GM13977 (cell line): ENCODE data around the gene LRRC43.

Source experiments
- DNase-seq: peaks from one replicate; pipeline ENCODE4 v3.0.0; 2012; ENCODE audit warnings: low spot score
- CTCF ChIP-seq: IDR thresholded peaks from 2 replicates; pipeline ENCODE4 v1.5.1; 2012; ENCODE audit warnings: mild to moderate bottlenecking, control low read depth; ENCODE audit not compliant: insufficient read depth; ENCODE audit errors: extremely low read depth, missing control alignments
- in situ Hi-C: fragments of 300-500 bp; cut with MboI; formaldehyde crosslinking; loops from one replicate; pipeline ENCODE4 v1.12.0; 2022; ENCODE audit warnings: low sequenced_read_pairs, low pct_unique_long_range_greater_than_20kb, mixed read lengths, inconsistent platforms; ENCODE audit not compliant: unreplicated experiment

Gene LRRC43

GRCh38 chr12:122144885-122145284 lies 38.0 kb upstream of the LRRC43 start:
- no peak for TF ChIP-seq CTCF
- no peak for DNase-seq
- in situ Hi-C loops = no loop called here

DNA sequence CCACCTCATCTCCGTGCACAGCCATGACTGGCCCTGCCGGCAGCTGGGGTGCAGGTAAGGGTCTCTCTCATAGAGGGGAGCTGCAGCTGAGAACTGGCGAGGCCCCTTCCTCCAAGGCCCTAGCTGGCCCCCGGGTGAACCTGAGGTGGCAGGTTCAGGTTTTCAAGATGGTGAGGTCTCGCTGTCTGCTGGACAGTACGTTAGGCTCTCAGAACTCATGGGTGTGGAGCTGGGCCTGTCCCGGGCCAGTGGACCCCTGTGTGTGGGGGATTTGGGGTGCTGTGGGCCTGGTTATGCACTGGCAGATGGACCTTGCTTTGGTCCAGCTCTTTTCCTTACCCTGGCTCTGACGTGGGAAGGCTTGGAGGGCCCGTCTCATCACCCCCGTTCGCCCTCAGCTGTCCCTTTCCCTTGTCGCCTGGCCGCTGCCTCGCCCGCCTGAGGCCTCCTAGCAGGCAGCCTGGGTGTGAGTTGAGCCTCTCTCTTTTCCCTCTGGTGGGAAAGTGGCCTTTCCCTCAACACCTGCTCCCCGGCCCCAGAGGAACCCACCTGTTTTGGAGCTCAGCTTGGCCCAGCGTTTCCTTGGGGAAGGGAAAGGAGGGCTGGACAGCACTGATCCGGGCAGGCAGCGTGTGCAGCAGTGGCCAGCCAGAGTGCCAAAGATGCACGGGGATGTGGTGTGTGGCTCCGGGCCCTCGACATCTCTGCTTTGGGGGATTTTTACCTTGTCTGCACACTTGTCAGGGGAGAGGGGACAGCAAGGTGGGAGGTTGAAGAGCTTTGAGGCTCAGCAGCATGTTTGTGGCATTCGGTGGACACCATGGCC lies 37.2 kb upstream of the LRRC43 start:
- no peak for TF ChIP-seq CTCF
- in situ Hi-C loops = no loop called here
- no peak for DNase-seq

GRCh38 chr12:122147514-122148290 lies 35.2 kb upstream of the LRRC43 start:
- TF ChIP-seq CTCF = no peak
- DNase-seq = peak; percentile 6
- in situ Hi-C loops = no loop called here

- in situ Hi-C loops = no loop called here
- TF ChIP-seq CTCF = no peak
- DNase-seq = no peak
These were observed 34.3 kb upstream of the LRRC43 start for GRCh38 chr12:122148657-122149056.

GRCh38 chr12:122150127-122150681 lies 32.7 kb upstream of the LRRC43 start:
- peak; percentile 10 for DNase-seq
- TF ChIP-seq CTCF = no peak
- in situ Hi-C loops = no loop called here

DNA sequence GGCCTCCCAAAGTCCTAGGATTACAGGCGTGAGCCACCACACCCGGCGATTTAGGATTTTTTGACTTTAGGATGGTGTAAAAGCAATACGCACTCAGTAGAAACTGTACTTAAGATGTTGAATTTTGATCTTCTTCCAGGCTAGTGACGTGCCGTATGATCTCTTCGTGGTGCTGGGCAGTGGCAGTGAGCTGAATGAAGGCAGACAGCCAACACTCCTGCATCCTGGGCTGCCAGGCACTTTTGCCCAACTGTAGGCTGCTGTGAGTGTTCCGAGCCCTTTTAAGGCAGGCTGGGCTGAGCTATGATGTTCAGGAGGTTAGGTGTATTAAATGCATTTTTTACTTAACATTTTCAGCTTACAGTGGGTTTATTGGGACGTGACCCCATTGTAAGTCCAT lies 30.2 kb upstream of the LRRC43 start:
- no peak for DNase-seq
- in situ Hi-C loops = no loop called here
- no peak for TF ChIP-seq CTCF
